HepG2 (cell line): ENCODE results near the gene FAM228B. TPM values are rescaled to one million over a fixed set of nuclear protein-coding genes. Genes with fewer than 3 reads are reported as not detected.

Experiments used
- ELF4 ChIP-seq: sonication (generic); formaldehyde crosslinking; IDR thresholded peaks from 2 replicates; pipeline ENCODE4 v1.5.0; 2020; ENCODE audit warnings: missing genetic modification reagents, mild to moderate bottlenecking, moderate library complexity, borderline replicate concordance
- HMG20B ChIP-seq: conservative IDR thresholded peaks from 2 replicates; pipeline ENCODE4 v1.6.1; 2016; ENCODE audit warnings: missing genetic modification reagents, missing compliant biosample characterization
- HOXA3 ChIP-seq: sonication (generic); formaldehyde crosslinking; IDR thresholded peaks from 2 replicates; pipeline ENCODE4 v1.5.0; 2020; ENCODE audit warnings: missing genetic modification reagents
- KLF15 ChIP-seq: sonication (generic); formaldehyde crosslinking; IDR thresholded peaks from 2 replicates; pipeline ENCODE4 v1.8.1; 2023; ENCODE audit warnings: borderline replicate concordance, mild to moderate bottlenecking, inconsistent platforms, missing genetic modification reagents, mixed read lengths
- KLF6 ChIP-seq: IDR thresholded peaks from 2 replicates; pipeline ENCODE4 v1.8.0; 2016; ENCODE audit warnings: missing biosample characterization, missing genetic modification reagents
- KMT2B ChIP-seq: IDR thresholded peaks from 2 replicates; pipeline ENCODE4 v1.6.1; 2016; ENCODE audit warnings: missing genetic modification reagents, missing compliant biosample characterization
- MED13 ChIP-seq: sonication (generic); formaldehyde crosslinking; IDR thresholded peaks from 2 replicates; pipeline ENCODE4 v1.5.0; 2020; ENCODE audit warnings: missing genetic modification reagents
- MEIS1 ChIP-seq: sonication (generic); formaldehyde crosslinking; IDR thresholded peaks from 2 replicates; pipeline ENCODE4 v1.9.0; 2021; ENCODE audit warnings: mild to moderate bottlenecking, missing genetic modification reagents, moderate library complexity, borderline replicate concordance
- NFE2L1 ChIP-seq: sonication (generic); formaldehyde crosslinking; IDR thresholded peaks from 2 replicates; pipeline ENCODE4 v1.4.0; 2020; ENCODE audit warnings: missing genetic modification reagents, mild to moderate bottlenecking, borderline replicate concordance
- NRL ChIP-seq: sonication (generic); formaldehyde crosslinking; IDR thresholded peaks from 2 replicates; pipeline ENCODE4 v1.5.0; 2020; ENCODE audit warnings: missing genetic modification reagents, mild to moderate bottlenecking, moderate library complexity, borderline replicate concordance
- PBX3 ChIP-seq: sonication (generic); formaldehyde crosslinking; IDR thresholded peaks from 2 replicates; pipeline ENCODE4 v1.8.1; 2023; ENCODE audit warnings: missing genetic modification reagents, inconsistent platforms, borderline replicate concordance
- PCBP2 ChIP-seq: fragments of 200-400 bp; formaldehyde crosslinking; optimal IDR thresholded peaks from 2 replicates; pipeline ENCODE3; 2018; ENCODE audit warnings: low read length, low read depth; ENCODE audit not compliant: poor library complexity, severe bottlenecking
- RARG ChIP-seq: sonication (generic); formaldehyde crosslinking; IDR thresholded peaks from 2 replicates; pipeline ENCODE4 v1.4.0; 2020; ENCODE audit warnings: low read depth, mild to moderate bottlenecking, missing genetic modification reagents
- ZBTB37 ChIP-seq: sonication (generic); formaldehyde crosslinking; IDR thresholded peaks from 2 replicates; pipeline ENCODE4 v1.4.0; 2020; ENCODE audit warnings: mild to moderate bottlenecking, missing genetic modification reagents
- ZNF101 ChIP-seq: sonication (generic); formaldehyde crosslinking; IDR thresholded peaks from 2 replicates; pipeline ENCODE4 v1.4.0; 2020; ENCODE audit warnings: mild to moderate bottlenecking, low read depth, missing genetic modification reagents, borderline replicate concordance
- ZNF530 ChIP-seq: sonication (generic); formaldehyde crosslinking; IDR thresholded peaks from 2 replicates; pipeline ENCODE4 v1.5.0; 2020; ENCODE audit warnings: low read depth, mild to moderate bottlenecking, missing genetic modification reagents
- ZNF562 ChIP-seq: sonication (generic); formaldehyde crosslinking; IDR thresholded peaks from 2 replicates; pipeline ENCODE4 v1.8.0; 2022; ENCODE audit warnings: missing genetic modification reagents, borderline replicate concordance
- ZNF607 ChIP-seq: sonication (generic); formaldehyde crosslinking; IDR thresholded peaks from 2 replicates; pipeline ENCODE4 v1.5.1; 2020; ENCODE audit warnings: missing genetic modification reagents, mild to moderate bottlenecking, borderline replicate concordance
- ZNF629 ChIP-seq: sonication (generic); formaldehyde crosslinking; conservative IDR thresholded peaks from 2 replicates; pipeline ENCODE4 v1.5.0; 2020; ENCODE audit warnings: missing genetic modification reagents
- ZNF709 ChIP-seq: sonication (generic); formaldehyde crosslinking; IDR thresholded peaks from 2 replicates; pipeline ENCODE4 v1.5.0; 2020; ENCODE audit warnings: mild to moderate bottlenecking, missing genetic modification reagents
- polyA plus RNA-seq, 8 experiments: library from polyadenylated mRNA; depleted of rRNA in 3 of 8; stranded (reverse) in 7 of 8; unstranded in 1 of 8; fragments of >200 nt; fragmentation: Illumina TruSeq in 4 of 8; extraction: Trizol in 4 of 8; gene quantifications; 2 replicates each; pipeline versions ENCODE4 v1.2.1 to v1.2.3, GENCODE V29; 2011 to 2016; ENCODE audit warnings: low read depth in 4 of 8, missing spikeins in 1 of 8, mixed read lengths in 1 of 8; ENCODE audit not compliant: insufficient read depth in 1 of 8
- total RNA-seq, 5 experiments: library from RNA; depleted of rRNA; stranded (reverse); fragments of >200 nt; fragmentation: Illumina TruSeq; extraction: Trizol; gene quantifications; 2 replicates each; pipeline ENCODE4 v1.2.3, GENCODE V29; 2016; ENCODE audit warnings: low read depth in 1 of 5
- TF ChIP-seq, protein P1 (sequence below): sonication (generic); formaldehyde crosslinking; IDR thresholded peaks from 2 replicates; pipeline ENCODE4 v1.5.1; 2020; ENCODE audit warnings: mild to moderate bottlenecking, missing genetic modification reagents, moderate library complexity

FAM228B gene
- total and polyA plus RNA-seq, 2 of the 13 experiments (the other 11 are each of a cell fraction or from before 2014, with no cell fraction given) = 0.79 to 1.1 TPM

DNA sequence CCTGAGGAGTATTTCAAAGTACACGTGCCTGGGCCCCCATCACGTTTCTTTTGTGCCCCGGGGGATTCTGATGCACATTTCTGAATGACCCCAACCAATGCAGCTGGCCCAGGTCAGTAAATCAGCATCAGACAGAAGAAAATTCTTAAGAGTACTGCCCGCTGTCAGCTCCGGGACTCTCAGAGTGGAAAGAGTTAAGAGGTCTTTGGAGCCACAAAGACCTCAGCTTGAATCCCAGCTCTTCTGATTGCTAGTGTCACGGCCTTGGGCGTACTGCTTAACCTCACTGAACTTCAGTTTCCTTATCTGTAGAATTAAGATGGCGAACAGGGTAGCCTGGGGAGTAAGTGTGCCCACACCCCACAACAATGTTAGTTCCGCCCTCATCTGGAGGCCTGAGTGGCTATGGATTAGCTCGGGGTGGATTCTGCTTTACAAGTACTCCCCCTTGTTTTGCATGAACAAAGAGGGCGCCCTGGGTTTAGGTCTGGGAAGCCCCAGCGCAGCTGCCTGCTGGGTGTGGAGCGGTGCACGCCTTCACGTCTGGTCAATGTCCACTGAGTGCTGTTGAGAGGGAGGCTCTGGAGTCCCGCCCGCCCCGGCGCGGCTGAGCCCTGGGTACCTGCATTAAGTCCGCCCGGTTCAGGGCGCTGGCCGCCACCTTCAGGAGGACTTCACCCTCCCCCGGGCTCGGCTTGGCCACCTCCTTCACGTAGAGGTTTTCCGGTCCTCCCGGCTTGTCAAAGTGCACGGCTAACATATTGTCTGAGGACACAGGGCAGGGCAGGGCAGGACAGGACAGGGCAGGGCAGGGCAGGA, 39.5 kb upstream of the FAM228B start (continued):
- TF ChIP-seq ZNF629 (CRISPR knock-in tag) (peak; percentile 33; the same call in 1 of the 2 replicates), ELF4 (CRISPR knock-in tag) (peak; percentile 62; the same call in 1 of the 2 replicates), KMT2B (peak; percentile 46; the same call in 1 of the 2 replicates), ZBTB37 (CRISPR knock-in tag) (no peak), ZNF607 (CRISPR knock-in tag) (0 out of 2 replicates have a peak, but pooled peaks have one; percentile 30), ZNF709 (CRISPR knock-in tag) (peak; percentile 94), ZNF562 (CRISPR knock-in tag) (no peak), ZNF101 (CRISPR knock-in tag) (peak; percentile 62), KLF6 (CRISPR knock-in tag) (no peak), NRL (CRISPR knock-in tag) (0 out of 2 replicates have a peak, but pooled peaks have one; percentile 1), NFE2L1 (CRISPR knock-in tag) (no peak), RARG (CRISPR knock-in tag) (no peak), PBX3 (CRISPR knock-in tag) (no peak; the same call in 1 of the 2 replicates), KLF15 (CRISPR knock-in tag) (0 out of 2 replicates have a peak, but pooled peaks have one; percentile 19), HMG20B (CRISPR knock-in tag) (peak; percentile 80; the same call in 1 of the 2 replicates), PCBP2 (no peak), MED13 (CRISPR knock-in tag) (no peak), HOXA3 (peak; percentile 73; the same call in 1 of the 2 replicates), ZNF530 (0 out of 2 replicates have a peak, but pooled peaks have one; percentile 55), MEIS1 (no peak)
- TF ChIP-seq, protein P1, sequence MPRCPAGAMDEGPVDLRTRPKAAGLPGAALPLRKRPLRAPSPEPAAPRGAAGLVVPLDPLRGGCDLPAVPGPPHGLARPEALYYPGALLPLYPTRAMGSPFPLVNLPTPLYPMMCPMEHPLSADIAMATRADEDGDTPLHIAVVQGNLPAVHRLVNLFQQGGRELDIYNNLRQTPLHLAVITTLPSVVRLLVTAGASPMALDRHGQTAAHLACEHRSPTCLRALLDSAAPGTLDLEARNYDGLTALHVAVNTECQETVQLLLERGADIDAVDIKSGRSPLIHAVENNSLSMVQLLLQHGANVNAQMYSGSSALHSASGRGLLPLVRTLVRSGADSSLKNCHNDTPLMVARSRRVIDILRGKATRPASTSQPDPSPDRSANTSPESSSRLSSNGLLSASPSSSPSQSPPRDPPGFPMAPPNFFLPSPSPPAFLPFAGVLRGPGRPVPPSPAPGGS (CRISPR knock-in tag) = peak; percentile 47; the same call in 1 of the 2 replicates
